ENCODE results near the gene NOVA1.
"Not testable (repeated sequence)": the region's sequence is repeated elsewhere in the genome, so short reads cannot be mapped to it uniquely, and the experiment has no call there.

Gene NOVA1

DNA sequence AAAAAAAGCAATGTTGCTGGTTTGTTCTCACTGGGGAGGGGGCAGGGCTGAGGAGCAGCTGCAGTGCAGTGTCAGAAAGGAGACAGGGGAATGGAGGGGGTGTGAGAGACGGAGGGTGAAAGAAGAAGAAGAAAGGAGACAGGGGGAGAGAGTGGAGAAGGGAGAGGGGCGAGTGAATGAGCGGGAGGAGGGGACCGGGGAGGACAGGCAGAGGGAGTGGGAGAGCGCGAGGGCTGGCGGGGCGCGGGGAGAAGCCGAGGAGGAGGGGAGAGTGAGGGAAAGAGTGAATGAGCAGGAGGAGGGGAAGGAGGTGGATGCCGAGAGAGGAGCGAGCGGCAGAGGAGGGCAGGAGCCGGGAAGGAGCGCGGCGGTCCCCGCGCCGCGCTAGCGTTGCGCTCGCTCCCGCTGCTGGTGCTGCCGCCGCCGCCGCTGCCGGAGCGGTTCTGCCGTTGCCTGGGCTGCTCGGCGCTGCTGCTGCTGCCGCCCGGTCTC lies at the start of gene NOVA1:
Gene NOVA1 (minus strand): TSS at position 445 of the 492 bp plus-strand sequence. CDS start 597 bp downstream, outside the sequence.
- no peaks in the 10 kb centered on the region for H3K9me3 ChIP-seq (ENCODE audit: control insufficient read depth, low read length)
- H3K79me2 ChIP-seq, result no peaks in the 10 kb centered on the region
- TF ChIP-seq CTCF (IDR thresholded peaks at IDR 0.05), result no peak
- H3K27me3 ChIP-seq (ENCODE audit: control insufficient read depth, insufficient read depth, low read length), result no peaks in the 10 kb centered on the region
- H3K4me1 ChIP-seq, result no peaks in the 10 kb centered on the region
- H3K36me3 ChIP-seq (ENCODE audit: control insufficient read depth, insufficient read depth, low read length), result no peaks in the 10 kb centered on the region
- H3K4me3 ChIP-seq (ENCODE audit: low read depth, low read length), result peak within 1 kb of the TSS; percentile 67
- peak within 1 kb of the TSS; percentile 86 for H3K27ac ChIP-seq
- peak within 1 kb of the TSS; percentile 42 for H3K9ac ChIP-seq
- H3K4me2 ChIP-seq (ENCODE audit: low read length), result peak within 1 kb of the TSS; percentile 98
- peak within 1 kb of the TSS; percentile 91 for H2AFZ ChIP-seq

DNA sequence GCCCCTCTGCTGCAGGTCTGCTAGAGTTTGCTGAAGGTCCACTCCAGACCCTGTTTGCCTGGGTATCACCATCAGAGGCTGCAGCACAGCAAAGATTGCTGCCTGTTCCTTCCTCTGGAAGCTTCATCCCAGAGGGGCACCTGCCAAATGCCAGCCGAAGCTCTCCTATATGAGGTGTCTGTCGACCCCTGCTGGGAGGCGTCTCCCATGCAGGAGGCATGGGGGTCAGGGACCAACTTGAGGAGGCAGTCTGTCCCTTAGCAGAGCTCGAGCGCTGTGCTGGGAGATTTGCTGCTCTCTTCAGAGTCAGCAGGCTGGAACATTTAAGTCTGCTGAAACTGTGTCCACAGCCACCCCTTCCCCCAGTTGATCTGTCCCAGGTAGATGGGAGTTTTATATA lies 47.2 kb upstream of the NOVA1 start:
- H3K36me3 ChIP-seq (ENCODE audit: control insufficient read depth, insufficient read depth, low read length); H3K79me2 ChIP-seq; H3K27me3 ChIP-seq (ENCODE audit: control insufficient read depth, insufficient read depth, low read length); H2AFZ ChIP-seq; H3K4me1 ChIP-seq; H3K4me3 ChIP-seq (ENCODE audit: low read depth, low read length); H3K9ac ChIP-seq; H3K9me3 ChIP-seq (ENCODE audit: control insufficient read depth, low read length); H3K4me2 ChIP-seq (ENCODE audit: low read length); H3K27ac ChIP-seq: not testable (repeated sequence)
- TF ChIP-seq CTCF (IDR thresholded peaks at IDR 0.05), result peak; percentile 27

GRCh38 chr14:26636561-26636960 lies 38.7 kb upstream of the NOVA1 start:
- Histone ChIP-seq H3K9me3 (ENCODE audit: control insufficient read depth, low read length) (no peaks in the 10 kb centered on the region), H3K4me2 (ENCODE audit: low read length) (no peak overlapping the region), H3K9ac (no peak overlapping the region), H3K36me3 (ENCODE audit: control insufficient read depth, insufficient read depth, low read length) (no peaks in the 10 kb centered on the region), H2AFZ (peak overlapping the region; percentile 23), H3K27ac (no peak overlapping the region), H3K4me1 (no peaks in the 10 kb centered on the region), H3K4me3 (ENCODE audit: low read depth, low read length) (no peak overlapping the region), H3K27me3 (ENCODE audit: control insufficient read depth, insufficient read depth, low read length) (no peaks in the 10 kb centered on the region), H3K79me2 (no peaks in the 10 kb centered on the region)
- TF ChIP-seq CTCF (IDR thresholded peaks at IDR 0.05), result no peak

DNA sequence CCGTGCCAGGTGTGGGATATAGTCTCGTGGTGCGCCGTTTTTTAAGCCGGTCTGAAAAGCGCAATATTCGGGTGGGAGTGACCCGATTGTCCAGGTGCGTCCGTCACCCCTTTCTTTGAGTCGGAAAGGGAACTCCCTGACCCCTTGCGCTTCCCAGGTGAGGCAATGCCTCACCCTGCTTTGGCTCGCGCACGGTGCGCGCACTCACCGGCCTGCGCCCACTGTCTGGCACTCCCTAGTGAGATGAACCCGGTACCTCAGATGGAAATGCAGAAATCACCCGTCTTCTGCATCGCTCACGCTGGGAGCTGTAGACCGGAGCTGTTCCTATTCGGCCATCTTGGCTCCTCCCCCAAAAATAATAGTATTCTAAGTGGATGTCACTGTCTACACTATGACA lies 37.1 kb upstream of the NOVA1 start:
- H3K9ac ChIP-seq; H2AFZ ChIP-seq; H3K36me3 ChIP-seq (ENCODE audit: control insufficient read depth, insufficient read depth, low read length); H3K9me3 ChIP-seq (ENCODE audit: control insufficient read depth, low read length); H3K27me3 ChIP-seq (ENCODE audit: control insufficient read depth, insufficient read depth, low read length); H3K27ac ChIP-seq; H3K4me1 ChIP-seq; H3K4me2 ChIP-seq (ENCODE audit: low read length); H3K4me3 ChIP-seq (ENCODE audit: low read depth, low read length); H3K79me2 ChIP-seq: not testable (repeated sequence)

- Histone ChIP-seq H3K4me3 (ENCODE audit: low read depth, low read length) (no peak overlapping the region), H3K27me3 (ENCODE audit: control insufficient read depth, insufficient read depth, low read length) (no peaks in the 10 kb centered on the region), H3K36me3 (ENCODE audit: control insufficient read depth, insufficient read depth, low read length) (no peaks in the 10 kb centered on the region), H3K4me1 (no peaks in the 10 kb centered on the region), H3K9ac (no peak overlapping the region), H3K4me2 (ENCODE audit: low read length) (no peak overlapping the region), H2AFZ (no peak overlapping the region), H3K27ac (no peak overlapping the region), H3K9me3 (ENCODE audit: control insufficient read depth, low read length) (no peaks in the 10 kb centered on the region), H3K79me2 (no peaks in the 10 kb centered on the region)
- TF ChIP-seq CTCF (IDR thresholded peaks at IDR 0.05), result no peak
Observed at GRCh38 chr14:26626256-26626655, 28.4 kb upstream of the NOVA1 start.

All from parathyroid adenoma (tissue), 2 donors.